ENCODE measurements around the gene CD247. TPM values are rescaled to one million over a fixed set of nuclear protein-coding genes. Genes with fewer than 3 reads are reported as not detected.
A peak's percentile ranks its signal among the peaks of the same experiment; 100 is the strongest.

CD247 gene
- total and polyA plus RNA-seq, 9 of the 15 experiments (the other 6 are each of a cell fraction or from before 2014, with no cell fraction given) = 0.08 to 0.42 (median 0.28) TPM; not detected in 5

- no peak for TF ChIP-seq GTF2B (IDR thresholded peaks at IDR 0.05; ENCODE audit: extremely low read depth, insufficient read length)
Observed at GRCh38 chr1:167400359-167400953, 117.9 kb downstream of the CD247 start (continued).

- Histone ChIP-seq H3K4me3 (no peak overlapping the region), H3K4me1 (replicated peaks in 1 of 2; ENCODE audit: control insufficient read depth in 2 of 2, insufficient read depth in 2 of 2, low read length in 2 of 2) (peaks cover 0 to under 1% of the 10 kb centered on the region in 2 experiments; a peak in 1 of 5 replicates), H3K9ac (ENCODE audit: insufficient read depth in 1 of 2, low read depth in 2 of 2, low read length in 2 of 2) (no peak overlapping the region), H3K79me2 (ENCODE audit: control insufficient read depth, insufficient read depth, low read length) (no peaks in the 10 kb centered on the region), H3K27ac (ENCODE audit: extremely low read depth, low read depth, low read length) (no peak overlapping the region), H3K36me3 (ENCODE audit: control insufficient read depth, insufficient read depth, low read length) (peaks cover 16% of the 10 kb centered on the region), H3K9me3 (replicated peaks; ENCODE audit: control insufficient read depth, insufficient read depth, low read depth, low read length) (no peaks in the 10 kb centered on the region), H3K9me1 (ENCODE audit: control insufficient read depth, insufficient read depth, low read length) (no peaks in the 10 kb centered on the region), H3K4me2 (ENCODE audit: insufficient read depth, low read length) (no peak overlapping the region), H4K20me1 (replicated peaks; ENCODE audit: control insufficient read depth, insufficient read depth, low read length) (no peaks in the 10 kb centered on the region), H3K27me3 (ENCODE audit: control insufficient read depth in 2 of 2, insufficient read depth in 2 of 2, low read length in 2 of 2) (no peaks in the 10 kb centered on the region), H2AFZ (ENCODE audit: low read depth, low read length) (no peak overlapping the region)
- ChIA-PET CTCF (ENCODE audit: low intra/inter-chr PET ratio) (no interaction called here), POLR2A (interaction anchor here (0.5 to 1.4 kb wide), 2 partner anchors 10 to 139 kb away, joined by 3 read pairs; no protein-coding TSS in a partner anchor)
- ATAC-seq = no peak
- no peak for DNase-seq (ENCODE audit: extremely low read depth in 1 of 4, low spot score in 3 of 4)
- TF ChIP-seq CEBPB (tag; IDR thresholded peaks at IDR 0.05) = peak; percentile 78
- TF ChIP-seq, protein P1, sequence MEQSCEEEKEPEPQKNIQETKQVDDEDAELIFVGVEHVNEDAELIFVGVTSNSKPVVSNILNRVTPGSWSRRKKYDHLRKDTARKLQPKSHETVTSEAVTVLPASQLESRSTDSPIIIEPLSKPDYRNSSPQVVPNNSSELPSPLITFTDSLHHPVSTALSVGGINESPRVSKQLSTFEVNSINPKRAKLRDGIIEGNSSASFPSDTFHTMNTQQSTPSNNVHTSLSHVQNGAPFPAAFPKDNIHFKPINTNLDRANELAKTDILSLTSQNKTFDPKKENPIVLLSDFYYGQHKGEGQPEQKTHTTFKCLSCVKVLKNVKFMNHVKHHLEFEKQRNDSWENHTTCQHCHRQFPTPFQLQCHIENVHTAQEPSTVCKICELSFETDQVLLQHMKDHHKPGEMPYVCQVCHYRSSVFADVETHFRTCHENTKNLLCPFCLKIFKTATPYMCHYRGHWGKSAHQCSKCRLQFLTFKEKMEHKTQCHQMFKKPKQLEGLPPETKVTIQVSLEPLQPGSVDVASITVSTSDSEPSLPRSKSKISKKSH (CRISPR knock-in tag; IDR thresholded peaks at IDR 0.05) = no peak
- no peak for TF ChIP-seq CEBPG (CRISPR knock-in tag; IDR thresholded peaks at IDR 0.05)
- TF ChIP-seq CEBPG (tag; conservative IDR thresholded peaks at IDR 0.05 in 1 of 2, IDR thresholded peaks at IDR 0.05 in 1 of 2) = peak; percentile 41 to 71
- TF ChIP-seq, protein P2, sequence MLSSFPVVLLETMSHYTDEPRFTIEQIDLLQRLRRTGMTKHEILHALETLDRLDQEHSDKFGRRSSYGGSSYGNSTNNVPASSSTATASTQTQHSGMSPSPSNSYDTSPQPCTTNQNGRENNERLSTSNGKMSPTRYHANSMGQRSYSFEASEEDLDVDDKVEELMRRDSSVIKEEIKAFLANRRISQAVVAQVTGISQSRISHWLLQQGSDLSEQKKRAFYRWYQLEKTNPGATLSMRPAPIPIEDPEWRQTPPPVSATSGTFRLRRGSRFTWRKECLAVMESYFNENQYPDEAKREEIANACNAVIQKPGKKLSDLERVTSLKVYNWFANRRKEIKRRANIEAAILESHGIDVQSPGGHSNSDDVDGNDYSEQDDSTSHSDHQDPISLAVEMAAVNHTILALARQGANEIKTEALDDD (IDR thresholded peaks at IDR 0.05) = no peak
- TF ChIP-seq, protein P3, sequence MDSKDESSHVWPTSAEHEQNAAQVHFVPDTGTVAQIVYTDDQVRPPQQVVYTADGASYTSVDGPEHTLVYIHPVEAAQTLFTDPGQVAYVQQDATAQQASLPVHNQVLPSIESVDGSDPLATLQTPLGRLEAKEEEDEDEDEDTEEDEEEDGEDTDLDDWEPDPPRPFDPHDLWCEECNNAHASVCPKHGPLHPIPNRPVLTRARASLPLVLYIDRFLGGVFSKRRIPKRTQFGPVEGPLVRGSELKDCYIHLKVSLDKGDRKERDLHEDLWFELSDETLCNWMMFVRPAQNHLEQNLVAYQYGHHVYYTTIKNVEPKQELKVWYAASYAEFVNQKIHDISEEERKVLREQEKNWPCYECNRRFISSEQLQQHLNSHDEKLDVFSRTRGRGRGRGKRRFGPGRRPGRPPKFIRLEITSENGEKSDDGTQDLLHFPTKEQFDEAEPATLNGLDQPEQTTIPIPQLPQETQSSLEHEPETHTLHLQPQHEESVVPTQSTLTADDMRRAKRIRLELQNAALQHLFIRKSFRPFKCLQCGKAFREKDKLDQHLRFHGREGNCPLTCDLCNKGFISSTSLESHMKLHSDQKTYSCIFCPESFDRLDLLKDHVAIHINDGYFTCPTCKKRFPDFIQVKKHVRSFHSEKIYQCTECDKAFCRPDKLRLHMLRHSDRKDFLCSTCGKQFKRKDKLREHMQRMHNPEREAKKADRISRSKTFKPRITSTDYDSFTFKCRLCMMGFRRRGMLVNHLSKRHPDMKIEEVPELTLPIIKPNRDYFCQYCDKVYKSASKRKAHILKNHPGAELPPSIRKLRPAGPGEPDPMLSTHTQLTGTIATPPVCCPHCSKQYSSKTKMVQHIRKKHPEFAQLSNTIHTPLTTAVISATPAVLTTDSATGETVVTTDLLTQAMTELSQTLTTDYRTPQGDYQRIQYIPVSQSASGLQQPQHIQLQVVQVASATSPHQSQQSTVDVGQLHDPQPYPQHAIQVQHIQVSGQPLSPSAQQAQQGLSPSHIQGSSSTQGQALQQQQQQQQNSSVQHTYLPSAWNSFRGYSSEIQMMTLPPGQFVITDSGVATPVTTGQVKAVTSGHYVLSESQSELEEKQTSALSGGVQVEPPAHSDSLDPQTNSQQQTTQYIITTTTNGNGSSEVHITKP (IDR thresholded peaks at IDR 0.05; ENCODE audit: partially characterized antibody) = peak; percentile 70
- no peak for TF ChIP-seq HNRNPLL (IDR thresholded peaks at IDR 0.05; ENCODE audit: low read depth, low read length, poor library complexity, severe bottlenecking)
- FAIRE-seq = no peak
- no TSS peak for BruUV-seq (replicated peaks)
- in situ Hi-C loops (cut with MboI) = no loop called here
- intact Hi-C loops (cut with micrococcal nuclease) = no loop called here
- WGBS (ENCODE audit: insufficient coverage, low coverage, missing lambda C conversion rate) = 98% methylated on average over 7 of the region's 7 CpGs
Observed at GRCh38 chr1:167392200-167392696, 126.1 kb downstream of the CD247 start.
